SK-N-SH treated with all-trans-retinoic acid at 6 μM for 48 hours (cell line): Measurements from ENCODE around the gene SOX3.

Experiments used
- ATAC-seq: fragments of 200-7000 bp; cut with Tn5 transposase; 3 replicates; pipeline ENCODE4 v1.9.1; 2020; ENCODE audit warnings: mild to moderate bottlenecking, moderate library complexity
- BACH2 ChIP-seq: fragments of 250-450 bp; sonication (Bioruptor Pico); IDR thresholded peaks from 2 replicates; pipeline ENCODE4 v1.9.0; 2021; ENCODE audit warnings: mild to moderate bottlenecking, borderline replicate concordance
- CSDC2 ChIP-seq: fragments of 250-450 bp; sonication (Bioruptor Pico); IDR thresholded peaks from 2 replicates; pipeline ENCODE4 v1.5.0; 2020; ENCODE audit warnings: mild to moderate bottlenecking, moderate library complexity
- CSRNP3 ChIP-seq: fragments of 250-450 bp; sonication (Bioruptor Pico); IDR thresholded peaks from 2 replicates; pipeline ENCODE4 v1.5.1; 2021; ENCODE audit warnings: mild to moderate bottlenecking, moderate library complexity
- ESRRG ChIP-seq: fragments of 250-450 bp; sonication (Bioruptor Pico); IDR thresholded peaks from 2 replicates; pipeline ENCODE4 v1.6.1; 2021; ENCODE audit warnings: mild to moderate bottlenecking
- GLIS3 ChIP-seq: fragments of 250-450 bp; sonication (Bioruptor Pico); IDR thresholded peaks from 2 replicates; pipeline ENCODE4 v1.5.0; 2020; ENCODE audit warnings: mild to moderate bottlenecking, moderate library complexity
- ISL1 ChIP-seq: fragments of 250-450 bp; sonication (Bioruptor Pico); IDR thresholded peaks from 2 replicates; pipeline ENCODE4 v2.1.2; 2022; ENCODE audit warnings: mild to moderate bottlenecking, moderate library complexity
- OSR1 ChIP-seq: fragments of 250-450 bp; sonication (Bioruptor Pico); IDR thresholded peaks from 2 replicates; pipeline ENCODE4 v1.8.0; 2022; ENCODE audit warnings: moderate library complexity, mild to moderate bottlenecking, inconsistent platforms
- PATZ1 ChIP-seq: fragments of 250-450 bp; sonication (Bioruptor Pico); IDR thresholded peaks from 2 replicates; pipeline ENCODE4 v1.8.0; 2020; ENCODE audit warnings: mild to moderate bottlenecking, moderate library complexity, borderline replicate concordance
- POU6F1 ChIP-seq: fragments of 250-450 bp; sonication (Bioruptor Pico); IDR thresholded peaks from 2 replicates; pipeline ENCODE4 v1.8.0; 2021; ENCODE audit warnings: low read depth, mild to moderate bottlenecking, moderate library complexity, borderline replicate concordance
- PPARA ChIP-seq: fragments of 250-450 bp; sonication (Bioruptor Pico); IDR thresholded peaks from 2 replicates; pipeline ENCODE4 v1.5.0; 2020; ENCODE audit warnings: mild to moderate bottlenecking, borderline replicate concordance
- RARB ChIP-seq: fragments of 250-450 bp; sonication (Bioruptor Pico); IDR thresholded peaks from 2 replicates; pipeline ENCODE4 v1.8.0; 2021; ENCODE audit warnings: mild to moderate bottlenecking, moderate library complexity
- TCF4 ChIP-seq: fragments of 250-450 bp; sonication (Bioruptor Pico); IDR thresholded peaks from 2 replicates; pipeline ENCODE4 v1.8.0; 2021; ENCODE audit warnings: mild to moderate bottlenecking, moderate library complexity, borderline replicate concordance
- TOX ChIP-seq: fragments of 250-450 bp; sonication (Bioruptor Pico); IDR thresholded peaks from 2 replicates; pipeline ENCODE4 v1.8.0; 2021; ENCODE audit warnings: mild to moderate bottlenecking, moderate library complexity, borderline replicate concordance
- TSHZ2 ChIP-seq: fragments of 250-450 bp; sonication (Bioruptor Pico); IDR thresholded peaks from 2 replicates; pipeline ENCODE4 v1.5.0; 2020; ENCODE audit warnings: mild to moderate bottlenecking, moderate library complexity
- ZFP30 ChIP-seq: fragments of 450-650 bp; formaldehyde crosslinking; IDR thresholded peaks from 2 replicates; pipeline ENCODE4 v1.5.0; 2022; ENCODE audit warnings: mild to moderate bottlenecking, moderate library complexity
- ZNF70 ChIP-seq: fragments of 450-650 bp; formaldehyde crosslinking; IDR thresholded peaks from 2 replicates; pipeline ENCODE4 v1.5.0; 2020; ENCODE audit warnings: mild to moderate bottlenecking, moderate library complexity
- ZNF8 ChIP-seq: fragments of 450-650 bp; formaldehyde crosslinking; IDR thresholded peaks from 2 replicates; pipeline ENCODE4 v1.5.0; 2020; ENCODE audit warnings: mild to moderate bottlenecking, moderate library complexity

SOX3 gene

GRCh38 chrX:140500441-140500840 is 4.4 kb downstream of the SOX3 start:
- ATAC-seq = no peak
- no peak for TF ChIP-seq GLIS3
- TF ChIP-seq POU6F1 = no peak
- TF ChIP-seq CSDC2 (CRISPR knock-in tag) = no peak
- TF ChIP-seq PPARA (CRISPR knock-in tag) = no peak
- TF ChIP-seq CSRNP3 (CRISPR knock-in tag) = no peak
- no peak for TF ChIP-seq ZNF70 (CRISPR knock-in tag)
- TF ChIP-seq RARB = no peak
- TF ChIP-seq OSR1 (CRISPR knock-in tag) = no peak
- TF ChIP-seq TCF4 (CRISPR knock-in tag) = no peak
- no peak for TF ChIP-seq TSHZ2 (CRISPR knock-in tag)
- TF ChIP-seq ZNF8 (CRISPR knock-in tag) = no peak
- TF ChIP-seq BACH2 (CRISPR knock-in tag) = no peak

- TF ChIP-seq ISL1 (CRISPR knock-in tag) (no peak), PPARA (CRISPR knock-in tag) (no peak), ZFP30 (no peak), TCF4 (CRISPR knock-in tag) (no peak), CSRNP3 (CRISPR knock-in tag) (no peak), RARB (no peak), POU6F1 (no peak), ESRRG (CRISPR knock-in tag) (no peak), PATZ1 (CRISPR knock-in tag) (no peak), ZNF8 (CRISPR knock-in tag) (no peak)
- TF ChIP-seq, all 23 proteins: peak for 0
- no peak for ATAC-seq
These were observed 9.1 kb downstream of the SOX3 start for GRCh38 chrX:140495739-140496138.

GRCh38 chrX:140492066-140492994 is 12.5 kb downstream of the SOX3 start:
- ATAC-seq = no peak
- TF ChIP-seq PPARA (CRISPR knock-in tag) (no peak), TOX (no peak)
